ENCODE measurements around the gene ABCC9. TPM values are rescaled to one million over a fixed set of nuclear protein-coding genes. Genes with fewer than 3 reads are reported as not detected.

ABCC9 gene
- total RNA-seq, 1 donor from 2014 or later = 2.7 TPM

DNA sequence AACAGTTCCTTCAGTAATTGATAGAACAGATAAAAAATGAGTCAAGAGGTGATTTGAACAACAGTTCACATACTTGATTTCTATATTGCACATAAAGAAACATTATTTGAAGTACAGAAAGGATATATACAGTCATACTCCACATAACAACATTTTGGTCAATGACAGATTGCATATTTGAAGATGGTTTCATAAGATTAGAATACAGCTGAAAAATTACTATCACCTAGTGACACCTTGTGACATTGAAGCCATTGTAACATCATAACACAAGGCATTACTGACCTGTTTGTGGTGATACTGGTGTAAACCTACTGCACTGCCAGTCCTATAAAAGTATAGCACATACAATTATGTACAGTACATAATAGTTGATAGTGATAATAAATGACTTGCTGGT lies 43.1 kb upstream of the ABCC9 start:
- no peak for DNase-seq (ENCODE audit: low spot score)
- Mint-ChIP-seq H3K27me3 (ENCODE audit: low read depth) (peaks cover under 1% of the 10 kb centered on the region), H3K27ac (ENCODE audit: unreplicated experiment) (no peak overlapping the region), H3K4me3 (ENCODE audit: unreplicated experiment) (no peak overlapping the region), H3K4me1 (ENCODE audit: low read depth) (peaks cover 42% of the 10 kb centered on the region), H3K9me3 (ENCODE audit: low read depth) (no peaks in the 10 kb centered on the region), H3K36me3 (ENCODE audit: low read depth) (peaks cover under 1% of the 10 kb centered on the region)
- TF ChIP-seq, protein P1, sequence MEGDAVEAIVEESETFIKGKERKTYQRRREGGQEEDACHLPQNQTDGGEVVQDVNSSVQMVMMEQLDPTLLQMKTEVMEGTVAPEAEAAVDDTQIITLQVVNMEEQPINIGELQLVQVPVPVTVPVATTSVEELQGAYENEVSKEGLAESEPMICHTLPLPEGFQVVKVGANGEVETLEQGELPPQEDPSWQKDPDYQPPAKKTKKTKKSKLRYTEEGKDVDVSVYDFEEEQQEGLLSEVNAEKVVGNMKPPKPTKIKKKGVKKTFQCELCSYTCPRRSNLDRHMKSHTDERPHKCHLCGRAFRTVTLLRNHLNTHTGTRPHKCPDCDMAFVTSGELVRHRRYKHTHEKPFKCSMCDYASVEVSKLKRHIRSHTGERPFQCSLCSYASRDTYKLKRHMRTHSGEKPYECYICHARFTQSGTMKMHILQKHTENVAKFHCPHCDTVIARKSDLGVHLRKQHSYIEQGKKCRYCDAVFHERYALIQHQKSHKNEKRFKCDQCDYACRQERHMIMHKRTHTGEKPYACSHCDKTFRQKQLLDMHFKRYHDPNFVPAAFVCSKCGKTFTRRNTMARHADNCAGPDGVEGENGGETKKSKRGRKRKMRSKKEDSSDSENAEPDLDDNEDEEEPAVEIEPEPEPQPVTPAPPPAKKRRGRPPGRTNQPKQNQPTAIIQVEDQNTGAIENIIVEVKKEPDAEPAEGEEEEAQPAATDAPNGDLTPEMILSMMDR (IDR thresholded peaks at IDR 0.05) = no peak

DNA sequence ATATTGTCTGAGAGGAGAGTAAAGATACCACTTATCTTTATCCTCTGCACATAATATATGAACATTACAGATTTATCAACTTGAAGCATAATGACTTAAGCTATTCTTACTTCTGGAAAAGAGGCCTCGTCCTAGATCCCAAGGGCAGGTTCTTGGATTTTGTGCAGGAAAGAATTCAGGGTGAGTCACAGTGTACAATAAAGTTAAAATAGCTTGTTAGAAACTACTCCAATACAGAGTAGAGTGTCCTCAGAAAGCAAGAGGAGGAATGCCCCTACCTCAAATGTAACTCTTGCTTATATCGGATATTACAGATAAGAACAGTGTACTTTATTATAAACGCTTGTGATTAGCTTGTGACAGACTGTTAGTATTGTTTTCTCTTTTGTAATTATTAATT lies 41.9 kb upstream of the ABCC9 start:
- peaks cover 42% of the 10 kb centered on the region for H3K4me1 Mint-ChIP-seq (ENCODE audit: low read depth)
- peaks cover 2% of the 10 kb centered on the region for H3K36me3 Mint-ChIP-seq (ENCODE audit: low read depth)
- H3K4me3 Mint-ChIP-seq (ENCODE audit: unreplicated experiment) = no peak overlapping the region
- TF ChIP-seq, protein P1 (IDR thresholded peaks at IDR 0.05) = no peak
- peaks cover 3% of the 10 kb centered on the region for H3K27me3 Mint-ChIP-seq (ENCODE audit: low read depth)
- no peaks in the 10 kb centered on the region for H3K9me3 Mint-ChIP-seq (ENCODE audit: low read depth)
- no peak for DNase-seq (ENCODE audit: low spot score)
- H3K27ac Mint-ChIP-seq (ENCODE audit: unreplicated experiment) = no peak overlapping the region

DNA sequence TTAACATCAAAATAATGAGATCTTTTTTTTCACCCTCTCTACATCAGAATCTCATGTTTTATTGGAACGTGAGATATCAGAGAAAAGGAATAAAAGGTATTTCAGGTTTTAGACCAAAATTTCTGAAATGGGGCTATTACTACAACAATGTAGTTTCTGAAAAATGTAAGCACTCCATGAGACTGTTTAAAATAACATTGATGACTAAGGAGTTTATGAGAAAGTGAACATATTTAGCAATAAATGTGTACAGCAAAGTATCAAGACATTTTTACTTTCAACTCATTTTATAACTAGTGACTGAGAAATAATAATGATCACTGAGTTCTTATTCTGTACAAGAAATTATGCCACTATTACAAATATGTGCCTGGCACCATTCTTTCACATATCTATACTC lies 39.3 kb upstream of the ABCC9 start:
- H3K4me1 Mint-ChIP-seq (ENCODE audit: low read depth) = peaks cover 36% of the 10 kb centered on the region
- no peak overlapping the region for H3K27ac Mint-ChIP-seq (ENCODE audit: unreplicated experiment)
- no peaks in the 10 kb centered on the region for H3K9me3 Mint-ChIP-seq (ENCODE audit: low read depth)
- H3K27me3 Mint-ChIP-seq (ENCODE audit: low read depth) = peaks cover 3% of the 10 kb centered on the region
- H3K36me3 Mint-ChIP-seq (ENCODE audit: low read depth) = peaks cover 2% of the 10 kb centered on the region
- DNase-seq (ENCODE audit: low spot score) = no peak
- H3K4me3 Mint-ChIP-seq (ENCODE audit: unreplicated experiment) = no peak overlapping the region
- TF ChIP-seq, protein P1 (IDR thresholded peaks at IDR 0.05) = no peak

DNA sequence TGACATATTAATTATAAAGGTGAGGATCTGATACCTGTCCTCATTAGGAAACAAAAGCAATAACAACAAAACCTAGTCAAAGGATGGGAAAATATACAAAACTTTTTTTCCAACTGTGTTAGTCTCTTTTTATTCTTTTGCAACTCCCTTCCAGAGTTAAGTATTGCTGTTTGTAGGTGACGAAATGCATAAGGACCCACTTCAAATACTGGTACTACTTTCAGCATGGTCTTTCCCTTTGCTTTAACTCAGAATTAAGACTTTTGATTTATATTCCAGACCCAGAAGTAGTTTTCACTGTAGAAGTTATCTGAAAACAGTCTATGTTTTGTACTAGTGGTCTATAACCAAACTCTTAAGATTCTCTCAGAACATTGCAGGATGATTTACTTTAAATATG lies 34.1 kb upstream of the ABCC9 start:
- peaks cover 21% of the 10 kb centered on the region for H3K4me1 Mint-ChIP-seq (ENCODE audit: low read depth)
- H3K27ac Mint-ChIP-seq (ENCODE audit: unreplicated experiment) = no peak overlapping the region
- no peaks in the 10 kb centered on the region for H3K9me3 Mint-ChIP-seq (ENCODE audit: low read depth)
- peaks cover 2% of the 10 kb centered on the region for H3K36me3 Mint-ChIP-seq (ENCODE audit: low read depth)
- no peak for DNase-seq (ENCODE audit: low spot score)
- TF ChIP-seq, protein P1 (IDR thresholded peaks at IDR 0.05) = no peak
- H3K4me3 Mint-ChIP-seq (ENCODE audit: unreplicated experiment) = no peak overlapping the region
- H3K27me3 Mint-ChIP-seq (ENCODE audit: low read depth) = peaks cover 5% of the 10 kb centered on the region

DNA sequence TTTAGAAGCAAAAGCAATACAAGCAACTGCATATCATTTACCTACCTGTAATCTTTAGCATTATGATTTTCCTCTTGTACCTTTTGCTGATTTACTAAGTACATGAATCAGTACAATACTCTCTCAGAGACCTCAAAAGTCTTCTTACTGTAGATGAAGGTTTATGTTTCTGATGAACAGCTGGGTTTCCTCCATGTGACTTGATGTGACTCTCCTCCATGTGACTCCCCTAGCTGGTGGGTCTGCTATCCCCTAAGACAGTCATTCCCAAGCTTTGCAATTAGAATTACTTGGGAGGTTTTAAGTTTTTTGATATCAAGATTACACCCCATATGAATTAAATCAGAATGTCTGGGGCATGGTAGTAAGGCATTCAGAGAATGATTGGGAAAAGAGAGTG lies 32.0 kb upstream of the ABCC9 start:
- Mint-ChIP-seq H3K36me3 (ENCODE audit: low read depth) (no peaks in the 10 kb centered on the region), H3K9me3 (ENCODE audit: low read depth) (no peaks in the 10 kb centered on the region), H3K4me1 (ENCODE audit: low read depth) (peaks cover 12% of the 10 kb centered on the region), H3K4me3 (ENCODE audit: unreplicated experiment) (no peak overlapping the region), H3K27ac (ENCODE audit: unreplicated experiment) (no peak overlapping the region), H3K27me3 (ENCODE audit: low read depth) (peaks cover 2% of the 10 kb centered on the region)
- DNase-seq (ENCODE audit: low spot score) = no peak
- TF ChIP-seq, protein P1 (IDR thresholded peaks at IDR 0.05) = no peak

Data from chondrocyte (in vitro differentiated cells).